Measurements from ENCODE around the gene MTFP1. TPM values are rescaled to one million over a fixed set of nuclear protein-coding genes. Genes with fewer than 3 reads are reported as not detected.
A peak's percentile ranks its signal among the peaks of the same experiment; 100 is the strongest.

Gene MTFP1
- total and polyA plus RNA-seq, 9 of the 15 experiments (the other 6 are each of a cell fraction or from before 2014, with no cell fraction given) = 10.7 to 52.0 (median 30.1) TPM

DNA sequence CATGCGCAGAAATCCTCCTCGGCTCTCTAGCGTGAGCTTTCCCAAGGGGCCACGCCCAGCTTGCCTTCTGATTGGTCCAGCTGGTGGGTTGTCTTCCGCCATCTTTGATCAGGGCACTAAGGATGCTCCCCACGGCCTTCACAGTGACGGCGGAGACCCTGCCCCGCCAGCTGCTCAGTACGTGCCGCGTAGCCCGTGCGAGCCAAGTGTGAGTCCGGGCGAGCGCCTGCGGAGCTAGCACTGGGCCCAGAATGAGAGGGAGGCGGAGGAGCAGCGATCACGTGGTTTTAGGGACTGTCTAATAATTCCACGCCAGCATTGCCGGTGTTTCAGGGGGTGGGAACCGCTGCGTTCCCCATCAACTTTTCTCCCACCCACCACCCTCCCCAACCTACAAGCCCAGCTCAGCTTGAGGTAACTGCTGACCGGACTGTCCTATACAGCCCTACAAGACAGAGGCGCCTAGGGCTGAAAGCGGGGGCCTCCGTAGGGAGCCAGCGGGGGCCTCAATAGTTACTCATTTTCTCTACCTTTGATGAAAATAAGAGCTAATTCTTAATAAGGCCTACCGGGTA is 1.5 kb upstream of the MTFP1 start (continued):
- TF ChIP-seq, protein P1, sequence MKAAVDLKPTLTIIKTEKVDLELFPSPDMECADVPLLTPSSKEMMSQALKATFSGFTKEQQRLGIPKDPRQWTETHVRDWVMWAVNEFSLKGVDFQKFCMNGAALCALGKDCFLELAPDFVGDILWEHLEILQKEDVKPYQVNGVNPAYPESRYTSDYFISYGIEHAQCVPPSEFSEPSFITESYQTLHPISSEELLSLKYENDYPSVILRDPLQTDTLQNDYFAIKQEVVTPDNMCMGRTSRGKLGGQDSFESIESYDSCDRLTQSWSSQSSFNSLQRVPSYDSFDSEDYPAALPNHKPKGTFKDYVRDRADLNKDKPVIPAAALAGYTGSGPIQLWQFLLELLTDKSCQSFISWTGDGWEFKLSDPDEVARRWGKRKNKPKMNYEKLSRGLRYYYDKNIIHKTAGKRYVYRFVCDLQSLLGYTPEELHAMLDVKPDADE (conservative IDR thresholded peaks at IDR 0.05; ENCODE audit: control insufficient read depth, low read depth, low read length) = peak; percentile 73; the same call in 1 of the 2 replicates
- TF ChIP-seq BHLHE40 (IDR thresholded peaks at IDR 0.05; ENCODE audit: low read length) (peak; percentile 95), TEAD4 (IDR thresholded peaks at IDR 0.05; ENCODE audit: low read length) (0 out of 2 replicates have a peak, but pooled peaks have one; percentile 28), TEAD4 (CRISPR knock-in tag; IDR thresholded peaks at IDR 0.05; ENCODE audit: borderline replicate concordance) (no peak), HMGN3 (IDR thresholded peaks at IDR 0.05; ENCODE audit: borderline replicate concordance, extremely low read depth, insufficient read length, low read depth, low read length) (peak; percentile 46), JUNB (CRISPR knock-in tag; conservative IDR thresholded peaks at IDR 0.05) (no peak), CBFA2T2 (conservative IDR thresholded peaks at IDR 0.05) (peak; percentile 78), MTA3 (IDR thresholded peaks at IDR 0.05; ENCODE audit: borderline replicate concordance) (peak; percentile 77; the same call in 1 of the 2 replicates), HNRNPLL (IDR thresholded peaks at IDR 0.05; ENCODE audit: low read depth, low read length, poor library complexity, severe bottlenecking) (peak; percentile 98), RBM25 (IDR thresholded peaks at IDR 0.05; ENCODE audit: low read depth, low read length, severe bottlenecking) (no peak), PHF8 (IDR thresholded peaks at IDR 0.05; ENCODE audit: borderline replicate concordance, low read length) (peak; percentile 8; the same call in 1 of the 2 replicates), RCOR1 (IDR thresholded peaks at IDR 0.05; ENCODE audit: borderline replicate concordance in 1 of 2, low read depth in 2 of 2, low read length in 2 of 2) (peak in 1 of 2 experiments; percentile 78; a peak in 2 of 4 replicates), MBD2 (IDR thresholded peaks at IDR 0.05; ENCODE audit: borderline replicate concordance, low read depth) (peak; percentile 85; the same call in 1 of the 2 replicates), NCOA1 (IDR thresholded peaks at IDR 0.05; ENCODE audit: low read depth) (peak; percentile 29; the same call in 1 of the 2 replicates), NR2C2 (CRISPR knock-in tag; IDR thresholded peaks at IDR 0.05) (no peak; the same call in 1 of the 2 replicates), NR2C2 (tag; IDR thresholded peaks at IDR 0.05) (peak; percentile 82), SAFB (IDR thresholded peaks at IDR 0.05; ENCODE audit: borderline replicate concordance, low read depth, low read length) (no peak), NR2C1 (IDR thresholded peaks at IDR 0.05) (peak; percentile 74; the same call in 1 of the 2 replicates), NR2C1 (tag; IDR thresholded peaks at IDR 0.05) (peak; percentile 68)
- TF ChIP-seq, protein P2, sequence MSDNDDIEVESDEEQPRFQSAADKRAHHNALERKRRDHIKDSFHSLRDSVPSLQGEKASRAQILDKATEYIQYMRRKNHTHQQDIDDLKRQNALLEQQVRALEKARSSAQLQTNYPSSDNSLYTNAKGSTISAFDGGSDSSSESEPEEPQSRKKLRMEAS (CRISPR knock-in tag; IDR thresholded peaks at IDR 0.05) = peak; percentile 95
- TF ChIP-seq, protein P3, sequence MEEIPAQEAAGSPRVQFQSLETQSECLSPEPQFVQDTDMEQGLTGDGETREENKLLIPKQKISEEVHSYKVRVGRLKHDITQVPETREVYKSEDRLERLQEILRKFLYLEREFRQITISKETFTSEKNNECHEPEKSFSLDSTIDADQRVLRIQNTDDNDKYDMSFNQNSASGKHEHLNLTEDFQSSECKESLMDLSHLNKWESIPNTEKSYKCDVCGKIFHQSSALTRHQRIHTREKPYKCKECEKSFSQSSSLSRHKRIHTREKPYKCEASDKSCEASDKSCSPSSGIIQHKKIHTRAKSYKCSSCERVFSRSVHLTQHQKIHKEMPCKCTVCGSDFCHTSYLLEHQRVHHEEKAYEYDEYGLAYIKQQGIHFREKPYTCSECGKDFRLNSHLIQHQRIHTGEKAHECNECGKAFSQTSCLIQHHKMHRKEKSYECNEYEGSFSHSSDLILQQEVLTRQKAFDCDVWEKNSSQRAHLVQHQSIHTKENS (CRISPR knock-in tag; IDR thresholded peaks at IDR 0.05) = no peak
- TF ChIP-seq, protein P4, sequence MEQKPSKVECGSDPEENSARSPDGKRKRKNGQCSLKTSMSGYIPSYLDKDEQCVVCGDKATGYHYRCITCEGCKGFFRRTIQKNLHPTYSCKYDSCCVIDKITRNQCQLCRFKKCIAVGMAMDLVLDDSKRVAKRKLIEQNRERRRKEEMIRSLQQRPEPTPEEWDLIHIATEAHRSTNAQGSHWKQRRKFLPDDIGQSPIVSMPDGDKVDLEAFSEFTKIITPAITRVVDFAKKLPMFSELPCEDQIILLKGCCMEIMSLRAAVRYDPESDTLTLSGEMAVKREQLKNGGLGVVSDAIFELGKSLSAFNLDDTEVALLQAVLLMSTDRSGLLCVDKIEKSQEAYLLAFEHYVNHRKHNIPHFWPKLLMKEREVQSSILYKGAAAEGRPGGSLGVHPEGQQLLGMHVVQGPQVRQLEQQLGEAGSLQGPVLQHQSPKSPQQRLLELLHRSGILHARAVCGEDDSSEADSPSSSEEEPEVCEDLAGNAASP (IDR thresholded peaks at IDR 0.05) = no peak
- TF ChIP-seq, protein P5, sequence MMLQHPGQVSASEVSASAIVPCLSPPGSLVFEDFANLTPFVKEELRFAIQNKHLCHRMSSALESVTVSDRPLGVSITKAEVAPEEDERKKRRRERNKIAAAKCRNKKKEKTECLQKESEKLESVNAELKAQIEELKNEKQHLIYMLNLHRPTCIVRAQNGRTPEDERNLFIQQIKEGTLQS (IDR thresholded peaks at IDR 0.05) = peak; percentile 25; the same call in 1 of the 2 replicates
- TF ChIP-seq, protein P5 (CRISPR knock-in tag; conservative IDR thresholded peaks at IDR 0.05) = no peak
